GM12892 (cell line): ENCODE data around the gene NTSR1.

Source experiments
- POLR2AphosphoS5 ChIP-seq: IDR thresholded peaks from 2 replicates; pipeline ENCODE4 v1.6.1; 2011; ENCODE audit warnings: low read depth, low read length, control low read depth
- TAF1 ChIP-seq: IDR thresholded peaks from 2 replicates; pipeline ENCODE4 v1.6.1; 2011; ENCODE audit warnings: low read depth, mild to moderate bottlenecking, control low read depth, low read length, borderline replicate concordance

DNA sequence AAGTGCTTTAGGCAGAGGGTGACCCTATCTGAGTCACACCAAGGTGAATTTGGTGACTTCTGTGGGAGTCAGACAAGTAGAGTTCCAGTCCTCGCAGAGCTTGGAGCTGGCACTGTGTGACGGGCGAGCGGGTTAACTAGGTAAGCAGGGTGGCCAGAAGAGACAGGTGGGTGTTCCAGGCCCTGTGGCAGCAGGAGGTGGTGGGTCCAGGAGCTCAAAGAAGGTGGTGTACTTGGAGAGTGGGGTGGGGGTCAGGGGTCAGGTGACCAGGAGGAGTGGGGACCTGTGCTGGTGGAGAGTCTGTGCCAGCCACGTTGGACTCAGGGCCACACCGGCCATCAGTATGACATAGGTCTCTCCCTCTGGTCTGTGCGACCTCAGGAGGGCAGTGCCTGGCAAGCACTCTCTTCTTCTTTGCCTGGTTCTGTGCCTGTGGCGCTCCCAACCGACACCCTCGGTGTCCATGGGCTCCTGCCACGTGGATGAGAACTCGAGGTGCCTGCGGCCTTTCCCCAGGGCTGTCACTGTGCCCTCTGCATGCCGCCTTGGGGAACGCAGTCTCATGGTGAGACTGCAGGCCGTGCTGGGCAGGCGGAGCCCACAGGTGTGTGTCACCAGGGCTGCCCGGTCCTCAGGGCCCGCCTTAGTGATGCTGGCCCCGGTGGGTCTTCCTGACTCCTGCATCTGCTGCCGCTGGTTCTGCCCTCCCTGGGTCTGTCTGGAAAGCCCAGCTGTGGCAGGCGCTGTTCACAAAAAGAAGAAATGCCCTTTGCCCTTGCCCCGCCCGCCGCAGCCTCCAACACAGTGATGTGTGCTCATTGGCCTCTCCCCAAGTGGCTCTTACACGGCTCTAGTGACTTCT is 89.3 kb downstream of the NTSR1 start:
- no peak for TF ChIP-seq POLR2AphosphoS5
- TF ChIP-seq TAF1, result no peak
